Fibroblast of mammary gland (primary cell): Measurements from ENCODE around the gene CASQ1.

Experiments used
- DNase-seq: peaks from one replicate; pipeline ENCODE4 v3.0.0-alpha.2; 2010; ENCODE audit warnings: low read depth
- H3K4me3 ChIP-seq: 2 replicates; pipeline ENCODE4 v1.5.1; 2011; ENCODE audit warnings: low read depth, mild to moderate bottlenecking, low read length, moderate library complexity; ENCODE audit not compliant: control insufficient read depth
- CTCF ChIP-seq: conservative IDR thresholded peaks from 2 replicates; pipeline ENCODE4 v1.5.1; 2011; ENCODE audit warnings: low read depth, low read length, inconsistent platforms; ENCODE audit not compliant: control insufficient read depth, insufficient read depth

Gene CASQ1

GRCh38 chr1:160227561-160227960 is 37.2 kb downstream of the CASQ1 start:
- TF ChIP-seq CTCF: no peak
- no peak overlapping the region for H3K4me3 ChIP-seq
- no peak for DNase-seq

GRCh38 chr1:160228431-160228830 is 38.1 kb downstream of the CASQ1 start:
- H3K4me3 ChIP-seq: no peak overlapping the region
- TF ChIP-seq CTCF: no peak
- DNase-seq: no peak

GRCh38 chr1:160232911-160233310 is 42.5 kb downstream of the CASQ1 start:
- DNase-seq: no peak
- no peak overlapping the region for H3K4me3 ChIP-seq
- no peak for TF ChIP-seq CTCF

- H3K4me3 ChIP-seq: no peak overlapping the region
- no peak for TF ChIP-seq CTCF
- DNase-seq: no peak
These were observed 46.4 kb downstream of the CASQ1 start for GRCh38 chr1:160236806-160237205.

- DNase-seq: no peak
- H3K4me3 ChIP-seq: no peak overlapping the region
- no peak for TF ChIP-seq CTCF
These were observed 47.2 kb downstream of the CASQ1 start for GRCh38 chr1:160237558-160237957.

GRCh38 chr1:160238408-160238807 is 48.0 kb downstream of the CASQ1 start:
- no peak for TF ChIP-seq CTCF
- H3K4me3 ChIP-seq: no peak overlapping the region
- DNase-seq: no peak
